Left ventricle myocardium superior (tissue), 1 donor: Measurements from ENCODE around the gene IL5. TPM values are rescaled to one million over a fixed set of nuclear protein-coding genes. Genes with fewer than 3 reads are reported as not detected.

Source experiments
- ATAC-seq: fragments of 200-7000 bp; cut with Tn5 transposase; one replicate; pipeline ENCODE4 v1.9.1; 2020; ENCODE audit warnings: mild to moderate bottlenecking, moderate library complexity
- DNase-seq: peaks from one replicate; pipeline ENCODE4 v3.0.0-alpha.2; 2020
- intact Hi-C: fragments of 100-400 bp; cut with micrococcal nuclease; formaldehyde crosslinking; loops from one replicate; pipeline ENCODE4 v1.11.0; 2022
- total RNA-seq: library from RNA; stranded (reverse); fragmentation: NEBNext Ultra II Directional; extraction: Animal tissue kit (Norgen Biotek cat#: 25700); gene quantifications from one replicate; pipeline ENCODE4 v1.2.1, GENCODE V29; 2021
- donor health status: DM: no; HTN: yes; CAD: no; lungs with severe emphysema.

IL5 gene
- total RNA-seq, 1 donor from 2014 or later = not detected

DNA sequence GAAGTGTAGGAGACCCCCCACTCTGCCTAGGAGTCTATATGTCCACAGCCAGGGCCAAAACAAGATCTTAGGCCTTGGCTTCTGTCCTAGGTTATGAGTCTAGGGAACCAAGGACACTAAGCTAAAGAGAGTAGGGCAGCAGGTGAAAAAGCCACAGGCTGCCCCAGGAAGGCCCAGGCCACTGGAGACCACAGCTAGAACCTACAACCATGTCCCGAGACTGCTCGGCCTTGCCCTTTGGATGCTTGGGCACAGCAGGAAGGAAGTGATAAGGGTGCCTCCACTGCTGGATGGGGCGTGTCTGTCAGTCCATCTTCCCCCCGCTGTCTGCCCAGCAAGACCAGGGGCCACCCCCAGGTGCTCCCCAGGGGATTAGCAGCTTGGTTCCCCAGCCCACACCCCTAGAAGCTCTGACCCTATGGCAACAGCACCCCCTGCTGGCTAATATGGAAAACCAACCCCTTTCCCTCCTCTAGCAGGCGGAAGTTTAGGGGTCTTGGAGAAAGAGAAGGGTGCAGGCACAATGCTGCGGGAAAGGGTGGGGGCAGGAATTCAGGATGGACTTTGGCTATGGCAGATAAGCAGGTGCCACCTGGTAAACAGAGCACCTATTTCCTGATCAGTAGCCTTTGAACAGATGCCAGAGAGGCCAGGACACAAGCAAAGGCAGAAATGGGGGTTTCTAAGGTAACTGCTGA is 42.2 kb downstream of the IL5 start:
- intact Hi-C loops = loop anchor here (2.0 kb wide), 1 partner anchor 114 kb away; no protein-coding TSS in a partner anchor
- peak; percentile 60 for DNase-seq
- ATAC-seq = peak; percentile 17

DNA sequence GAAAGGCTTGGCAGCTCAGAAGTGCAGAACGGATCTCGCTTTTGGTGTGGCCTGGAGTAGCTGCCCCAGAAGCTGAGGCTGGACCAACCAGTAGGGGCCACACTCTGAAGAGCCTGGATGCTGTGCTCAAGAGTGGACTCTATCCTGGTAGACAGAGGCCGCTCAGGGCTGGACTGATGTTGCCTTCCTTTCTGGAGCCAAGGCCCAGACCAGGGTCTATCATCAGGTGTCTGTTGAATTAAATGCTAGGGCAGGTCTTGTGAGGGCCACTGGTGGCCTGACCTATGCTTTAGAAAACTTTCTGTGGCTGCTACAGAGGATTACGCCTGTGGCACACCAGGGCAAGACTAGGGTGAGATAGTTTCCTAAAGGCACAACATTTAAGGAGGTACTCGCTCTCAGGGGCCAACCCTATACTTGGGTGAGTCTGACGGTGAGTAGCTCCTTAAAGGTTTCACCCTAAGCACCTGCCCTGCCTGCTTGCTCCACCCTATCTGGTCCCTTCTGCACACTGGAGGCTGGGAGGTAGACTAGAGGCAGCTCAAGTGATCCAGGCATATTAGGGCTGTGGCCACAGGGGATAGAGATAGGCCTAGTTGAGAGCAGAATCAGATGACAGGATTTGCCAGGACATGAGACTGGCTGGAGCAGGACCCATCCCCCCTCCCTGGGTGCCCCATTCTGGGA is 42.9 kb downstream of the IL5 start:
- no peak for ATAC-seq
- DNase-seq = no peak
- intact Hi-C loops = loop anchor here (2.0 kb wide), 1 partner anchor 114 kb away; no protein-coding TSS in a partner anchor

DNA sequence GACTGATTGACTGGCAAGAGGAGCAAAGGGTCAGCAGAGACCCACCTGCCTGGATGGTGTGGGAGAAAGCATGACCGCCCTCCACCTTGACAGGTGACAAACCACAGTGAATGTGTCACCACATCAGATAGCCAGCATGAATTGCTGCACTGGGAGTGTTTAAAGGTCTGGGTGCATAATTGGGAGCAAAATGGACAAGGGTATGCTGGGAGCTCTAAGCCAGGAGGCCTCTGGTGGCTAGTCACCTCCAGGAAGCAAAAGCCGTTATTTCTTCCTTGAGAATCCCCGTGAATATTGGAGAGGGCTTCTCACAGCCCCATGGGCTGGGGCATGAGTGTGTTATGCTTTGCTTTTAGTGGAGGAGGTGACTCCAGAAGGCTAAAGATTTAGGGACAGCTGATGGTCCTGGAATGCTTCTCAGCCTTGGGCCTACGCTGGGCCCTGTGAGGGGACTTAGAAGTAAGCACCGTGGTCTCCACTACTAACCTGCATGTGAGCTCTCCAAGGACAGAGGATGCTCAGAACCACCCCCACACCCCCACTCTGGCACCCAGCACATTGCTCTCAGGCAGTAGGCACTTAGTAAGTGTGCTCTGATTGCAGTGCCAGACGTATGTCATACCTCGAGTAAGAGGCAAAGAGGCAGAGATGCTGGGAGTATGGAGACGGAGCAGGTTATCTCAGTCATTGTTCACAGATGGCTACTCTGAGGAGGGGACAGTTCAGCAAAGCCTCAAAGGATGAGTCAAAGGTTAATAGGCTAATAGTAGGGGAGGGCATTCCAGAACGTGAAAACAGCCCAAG is 43.7 kb downstream of the IL5 start:
- DNase-seq = no peak
- intact Hi-C loops = loop anchor here (2.0 to 10.0 kb wide), 2 partner anchors 85 to 113 kb away; no protein-coding TSS in a partner anchor
- no peak for ATAC-seq

DNA sequence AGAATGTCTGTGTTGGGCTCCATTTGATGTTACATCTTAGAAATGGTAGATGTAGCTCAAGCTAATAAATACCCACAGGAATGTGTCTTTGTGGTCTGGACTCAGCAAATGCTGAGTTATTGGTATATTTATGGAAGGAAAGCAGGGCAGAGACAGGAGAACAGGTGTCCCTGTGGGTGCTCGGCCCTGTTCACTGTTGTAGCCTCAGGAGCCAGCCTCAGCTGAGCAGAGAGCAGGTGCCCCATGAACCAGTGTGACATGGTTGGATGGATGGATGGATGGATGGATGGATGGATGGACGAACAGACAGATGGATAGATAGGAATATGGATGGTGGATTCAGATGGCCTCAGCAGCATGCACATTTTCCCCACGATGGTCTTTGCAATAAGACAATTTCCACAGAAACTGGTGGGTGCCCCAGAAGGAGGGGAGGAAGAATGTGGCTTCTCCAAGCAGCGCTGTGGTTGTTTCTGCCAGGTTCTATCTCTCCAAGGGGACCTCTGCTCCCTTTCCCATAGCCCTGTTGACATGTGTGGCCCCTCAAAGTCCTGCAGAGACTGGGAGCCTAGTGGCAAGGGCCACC is 44.5 kb downstream of the IL5 start:
- intact Hi-C loops = loop anchor here (10.0 kb wide), 1 partner anchor 84 kb away; no protein-coding TSS in a partner anchor
- DNase-seq (no peak), ATAC-seq (no peak)

DNA sequence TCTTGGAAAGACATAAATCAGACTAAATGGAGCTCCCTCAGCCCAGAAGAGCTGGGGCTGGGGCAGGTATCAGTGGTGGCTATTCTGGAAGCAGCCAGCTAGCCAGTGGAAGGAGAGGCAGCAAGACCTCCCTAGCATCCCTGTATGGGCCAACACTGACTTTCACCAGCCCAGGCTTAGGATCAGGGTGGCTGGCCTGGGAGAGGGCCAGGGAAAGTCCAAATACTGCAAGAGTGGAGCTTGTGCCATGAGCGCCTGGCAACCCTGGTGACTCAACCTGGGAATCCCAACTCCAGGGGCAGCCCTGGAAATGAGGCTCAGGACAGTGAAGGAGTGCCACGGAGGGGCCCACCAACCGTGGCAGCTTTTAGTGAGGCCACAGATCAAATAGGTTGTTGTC is 45.2 kb downstream of the IL5 start:
- ATAC-seq (no peak), DNase-seq (no peak)
- intact Hi-C loops = loop anchor here (10.0 kb wide), 1 partner anchor 83 kb away; no protein-coding TSS in a partner anchor

DNA sequence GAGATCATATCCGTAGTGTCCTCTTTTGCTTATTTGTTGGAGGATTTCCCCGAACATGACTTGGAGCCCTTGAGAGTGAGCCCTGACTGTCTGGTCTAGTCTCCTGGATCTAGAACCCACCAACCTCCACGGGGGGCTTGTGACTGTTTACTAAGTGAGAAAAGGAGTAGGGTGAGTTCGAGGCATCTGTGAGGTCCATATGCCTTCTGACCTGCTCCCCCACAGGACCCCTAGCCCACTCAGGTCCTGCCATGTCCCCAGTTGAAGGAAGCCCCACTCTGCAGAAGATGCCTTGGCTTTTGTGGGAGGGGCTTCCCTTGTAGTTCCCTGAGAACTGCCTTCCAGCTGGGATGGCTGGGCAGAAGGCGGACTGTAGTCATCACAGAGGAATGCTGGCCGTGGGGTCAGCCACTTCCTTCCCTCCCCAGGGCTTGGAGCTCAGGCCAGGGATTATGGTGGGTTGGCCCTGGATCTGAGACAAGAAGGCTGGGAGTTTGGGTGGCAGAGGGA is 45.8 kb downstream of the IL5 start:
- ATAC-seq (peak; percentile 28), DNase-seq (peak; percentile 79)
- intact Hi-C loops = loop anchor here (10.0 kb wide), 1 partner anchor 83 kb away; no protein-coding TSS in a partner anchor

DNA sequence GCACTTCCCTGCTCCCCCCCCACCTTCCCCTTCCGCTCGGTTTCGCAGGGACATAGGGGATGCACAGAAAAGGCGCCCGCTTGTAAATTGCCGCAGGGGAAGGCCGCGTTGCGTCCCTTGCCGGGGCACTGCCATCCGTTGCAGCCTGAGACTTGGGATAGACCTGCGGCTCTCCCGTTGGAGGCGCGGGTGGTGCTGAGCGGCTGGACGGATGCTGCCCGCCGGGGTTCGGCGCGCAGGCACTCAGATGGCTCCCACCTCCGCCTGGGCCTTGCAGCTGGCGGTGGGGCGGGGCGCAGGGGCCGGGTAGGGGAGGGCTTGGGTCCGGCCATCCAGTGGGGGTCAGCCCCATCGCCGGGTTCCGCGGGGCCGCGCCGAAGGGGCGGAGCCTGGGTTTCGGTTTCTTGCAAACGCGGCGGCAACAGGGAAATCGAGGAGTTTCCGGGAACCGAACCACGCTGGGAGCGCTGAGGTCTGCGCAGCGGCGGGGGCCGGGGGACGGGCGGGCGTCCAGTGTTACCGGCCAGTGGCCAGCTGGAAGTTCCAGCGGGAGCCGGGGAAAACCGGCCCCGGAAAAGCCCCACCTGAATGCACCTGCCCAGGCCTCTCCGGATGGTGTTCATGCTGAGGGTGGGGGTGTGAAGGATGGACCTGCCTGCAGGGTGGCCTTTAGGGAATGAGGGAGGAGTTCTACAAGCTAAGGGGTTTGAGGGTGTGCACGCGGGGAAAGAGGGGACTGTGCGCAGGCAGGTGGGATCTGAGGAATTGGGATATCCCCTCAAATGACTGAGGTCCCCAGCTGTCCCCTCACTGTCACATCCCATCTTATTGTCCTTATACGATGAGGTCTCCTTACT is 46.5 kb downstream of the IL5 start:
- ATAC-seq (peak; percentile 74), DNase-seq (peak; percentile 94)
- intact Hi-C loops = loop anchor here (10.0 kb wide), 1 partner anchor 82 kb away; no protein-coding TSS in a partner anchor

DNA sequence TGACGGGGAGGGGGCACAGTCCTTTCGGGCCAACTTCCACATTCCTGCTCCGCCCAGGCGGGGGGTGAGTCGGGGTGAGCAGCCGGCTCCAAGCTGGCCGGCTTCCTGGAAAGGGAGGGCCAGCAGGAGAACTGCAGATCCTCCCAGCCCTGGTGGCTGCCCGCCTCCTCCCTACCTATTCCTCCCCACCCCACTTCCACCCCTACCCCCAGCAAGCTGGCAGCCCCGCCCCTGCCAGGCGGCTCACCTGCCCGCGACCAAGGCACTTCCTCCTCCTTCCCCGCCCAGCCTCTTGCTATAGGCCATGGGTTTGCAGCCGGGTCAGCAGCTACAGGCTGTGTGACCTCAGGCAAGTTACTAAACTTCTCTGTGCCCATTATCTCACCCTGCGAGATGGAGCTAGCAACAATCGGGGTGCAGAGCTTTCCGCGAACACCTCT is 47.1 kb downstream of the IL5 start:
- ATAC-seq (peak; percentile 83), DNase-seq (peak; percentile 92)
- intact Hi-C loops = loop anchor here (10.0 kb wide), 1 partner anchor 81 kb away; no protein-coding TSS in a partner anchor

DNA sequence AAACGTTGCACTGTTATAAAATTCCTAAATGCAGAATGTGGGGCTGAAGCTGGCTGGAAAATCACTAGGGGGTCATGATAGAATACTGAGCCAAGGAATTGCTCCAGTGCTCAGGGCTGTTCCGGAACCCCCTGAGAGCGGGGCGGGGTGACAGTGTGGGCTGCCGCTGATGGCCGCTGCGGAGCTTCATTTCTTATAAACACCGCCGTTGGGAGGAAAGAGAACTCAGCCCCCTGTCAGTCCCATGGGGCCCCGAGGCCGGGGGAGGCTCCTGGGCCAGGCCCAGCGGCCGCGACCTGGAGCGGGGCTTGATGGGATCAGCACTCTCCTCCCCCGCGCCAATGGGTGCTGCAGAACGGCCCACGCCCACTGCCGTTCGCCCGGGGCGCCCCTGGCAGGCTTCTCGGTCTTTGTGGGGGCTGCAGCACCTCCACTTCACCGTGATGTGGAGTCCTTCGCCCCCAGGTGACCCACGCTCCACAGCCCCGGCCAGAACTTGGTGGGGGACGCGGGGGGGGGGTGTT is 47.6 kb downstream of the IL5 start:
- intact Hi-C loops = loop anchor here (10.0 kb wide), 1 partner anchor 81 kb away; no protein-coding TSS in a partner anchor

DNA sequence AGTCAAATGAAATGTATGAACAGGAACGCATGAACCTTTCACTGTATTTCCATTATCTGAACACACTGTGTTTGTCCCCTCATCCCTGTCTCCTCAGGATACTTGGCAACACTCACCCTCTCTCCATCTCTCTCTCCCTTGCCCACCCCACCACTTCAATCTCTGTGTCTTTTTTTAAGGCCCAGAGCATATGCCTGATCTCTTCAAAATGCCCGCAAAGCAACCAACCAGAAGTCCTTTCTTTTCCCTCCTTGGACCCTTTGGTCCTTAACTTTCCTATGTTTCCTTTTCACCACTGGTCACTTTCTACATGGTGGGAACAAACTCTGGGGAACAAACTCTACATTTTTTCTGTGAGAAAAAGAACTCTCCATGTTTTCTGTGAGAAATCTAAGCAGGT is 49.5 kb downstream of the IL5 start:
- intact Hi-C loops = loop anchor here (10.0 kb wide), 1 partner anchor 79 kb away; no protein-coding TSS in a partner anchor
- no peak for DNase-seq
- no peak for ATAC-seq

More for the DNA sequence above, 47.6 kb downstream of the IL5 start:
- DNase-seq = peak; percentile 94
- peak; percentile 74 for ATAC-seq

DNA sequence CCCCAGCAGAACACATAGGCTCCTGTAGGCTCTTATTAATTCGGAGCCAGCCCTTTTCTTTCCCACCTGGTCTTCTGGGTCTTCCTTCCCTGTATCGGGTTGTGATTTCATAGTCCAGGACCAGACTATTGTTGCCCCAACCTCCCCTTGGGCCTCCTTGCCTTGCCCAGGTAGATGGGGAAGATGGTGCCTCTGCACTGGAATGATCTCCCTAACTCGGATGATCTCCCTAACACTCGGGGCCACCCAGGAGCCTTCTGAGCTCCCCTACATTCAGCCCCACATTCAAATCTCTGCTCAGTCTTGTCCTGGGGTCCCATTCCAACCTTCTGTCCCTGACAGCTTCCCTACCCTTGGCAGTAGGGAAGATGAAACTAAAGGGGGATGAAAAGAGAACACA is 50.1 kb downstream of the IL5 start:
- DNase-seq (no peak), ATAC-seq (no peak)
- intact Hi-C loops = loop anchor here (10.0 kb wide), 1 partner anchor 78 kb away; no protein-coding TSS in a partner anchor

DNA sequence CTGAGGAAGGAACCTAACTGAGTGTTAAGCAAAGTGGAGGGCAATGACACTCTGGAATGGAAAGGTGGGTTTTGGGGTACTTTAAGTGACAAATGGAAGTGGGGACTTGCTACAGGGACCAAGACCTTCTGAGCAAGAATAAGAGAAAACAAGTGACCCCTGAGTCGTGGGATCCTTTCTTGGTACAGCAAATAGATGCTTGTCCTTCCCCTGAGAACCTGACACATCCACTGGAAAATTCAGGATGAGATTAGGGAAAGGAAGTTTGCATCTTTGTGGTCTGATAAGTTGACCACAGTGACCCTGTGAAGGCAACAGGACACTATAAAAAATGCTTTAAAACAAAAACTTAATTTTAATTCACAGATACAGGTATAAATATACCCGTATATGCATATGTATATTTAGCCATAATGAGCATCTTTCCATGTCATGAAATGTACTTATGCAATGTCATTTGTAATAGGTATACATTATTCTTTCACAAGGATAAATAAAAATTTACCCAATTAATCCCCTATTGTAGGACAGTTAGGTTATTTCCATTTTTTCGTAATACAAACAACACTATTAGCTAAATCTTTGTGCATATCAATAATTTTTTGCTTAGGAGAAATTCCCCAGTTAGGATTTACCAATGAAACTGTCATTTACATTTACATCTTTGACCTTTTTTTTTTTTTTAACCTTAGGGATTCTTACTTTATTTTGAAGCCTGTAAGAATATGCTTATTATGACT is 50.8 kb downstream of the IL5 start:
- no peak for ATAC-seq
- intact Hi-C loops = loop anchor here (10.0 kb wide), 1 partner anchor 78 kb away; no protein-coding TSS in a partner anchor
- no peak for DNase-seq

Other genes with a start within 250 kb of the IL5 start
- gene SLC22A4, start 249.1 kb downstream of the IL5 start, total RNA-seq = 1.6 TPM
- gene SLC22A5, start 173.8 kb downstream of the IL5 start, total RNA-seq = 26.6 TPM
- 12.6 TPM for gene IRF1, start 52.7 kb downstream of the IL5 start, total RNA-seq
- gene RAD50, start 13.5 kb upstream of the IL5 start, total RNA-seq = 37.0 TPM
- not detected for gene IL13, start 114.7 kb upstream of the IL5 start, total RNA-seq
- gene IL4, start 130.5 kb upstream of the IL5 start, total RNA-seq = not detected
- gene KIF3A, start 194.0 kb upstream of the IL5 start, total RNA-seq = 12.4 TPM
- gene CCNI2, start 203.9 kb upstream of the IL5 start, total RNA-seq = 0.10 TPM
- 30.4 TPM for gene SEPTIN8, start 233.7 kb upstream of the IL5 start, total RNA-seq